HL-60/S4 (cell line): ENCODE measurements around the gene ATP1A3.
"Not testable (repeated sequence)": the region's sequence is repeated elsewhere in the genome, so short reads cannot be mapped to it uniquely, and the experiment has no call there.

ENCODE experiments used
- in situ Hi-C: fragments of 300-500 bp; cut with MboI; formaldehyde crosslinking; loops from 2 replicates; pipeline ENCODE4 v1.14.3; 2022; ENCODE audit warnings: low sequenced_read_pairs

ATP1A3 gene

GRCh38 chr19:42012747-42013146 is 18.7 kb upstream of the ATP1A3 start:
- in situ Hi-C loops: not testable (repeated sequence)

GRCh38 chr19:42010245-42011126 is 16.5 kb upstream of the ATP1A3 start:
- in situ Hi-C loops: no loop called here

GRCh38 chr19:42006569-42006968 is 12.5 kb upstream of the ATP1A3 start:
- in situ Hi-C loops: no loop called here

- in situ Hi-C loops: no loop called here
These were observed 11.5 kb upstream of the ATP1A3 start for GRCh38 chr19:42005504-42005903.

GRCh38 chr19:42003506-42004294 is 9.7 kb upstream of the ATP1A3 start:
- in situ Hi-C loops: no loop called here

GRCh38 chr19:41999878-42000208 is 5.8 kb upstream of the ATP1A3 start:
- in situ Hi-C loops: no loop called here

- in situ Hi-C loops: no loop called here
These were observed 5.2 kb upstream of the ATP1A3 start for GRCh38 chr19:41999071-41999877.

GRCh38 chr19:41998246-41999020 is 4.4 kb upstream of the ATP1A3 start:
- in situ Hi-C loops: no loop called here

- in situ Hi-C loops: no loop called here
These were observed 3.8 kb upstream of the ATP1A3 start for GRCh38 chr19:41997851-41998229.

GRCh38 chr19:41997121-41997850 is 3.3 kb upstream of the ATP1A3 start:
- in situ Hi-C loops: no loop called here

- in situ Hi-C loops: no loop called here
These were observed 2.1 kb upstream of the ATP1A3 start for GRCh38 chr19:41995959-41996797.

GRCh38 chr19:41994994-41995958 is 1.2 kb upstream of the ATP1A3 start:
- in situ Hi-C loops: no loop called here

GRCh38 chr19:41994521-41994971 is 516 bp upstream of the ATP1A3 start:
- in situ Hi-C loops: no loop called here

- in situ Hi-C loops: not testable (repeated sequence)
These were observed 2.0 kb downstream of the ATP1A3 start for GRCh38 chr19:41991925-41992569.

GRCh38 chr19:41991025-41991424 is 3.0 kb downstream of the ATP1A3 start:
- in situ Hi-C loops: no loop called here

- in situ Hi-C loops: no loop called here
These were observed 3.4 kb downstream of the ATP1A3 start for GRCh38 chr19:41990615-41991014.

GRCh38 chr19:41990028-41990427 is 4.0 kb downstream of the ATP1A3 start:
- in situ Hi-C loops: no loop called here
